HFFc6 (cell line): Measurements from ENCODE around the gene KCNH3. TPM values are rescaled to one million over a fixed set of nuclear protein-coding genes. Genes with fewer than 3 reads are reported as not detected.

Experiments used
- DNase-seq: peaks from one replicate; pipeline ENCODE4 v3.0.0-alpha.2; 2018
- H3K27ac Mint-ChIP-seq: 2 replicates; pipeline ENCODE4 v1.8.0; 2020; ENCODE audit warnings: mild to moderate bottlenecking, mixed read lengths
- H3K27me3 Mint-ChIP-seq: 2 replicates; pipeline ENCODE4 v1.8.0; 2021; ENCODE audit warnings: mild to moderate bottlenecking, moderate library complexity, mixed read lengths; ENCODE audit not compliant: insufficient read depth
- H3K36me3 Mint-ChIP-seq: 2 replicates; pipeline ENCODE4 v1.8.0; 2021; ENCODE audit warnings: low read depth, mixed read lengths
- H3K4me1 Mint-ChIP-seq: 2 replicates; pipeline ENCODE4 v1.8.0; 2020; ENCODE audit warnings: low read depth, mixed read lengths
- H3K4me3 Mint-ChIP-seq: 2 replicates; pipeline ENCODE4 v1.8.0; 2020; ENCODE audit warnings: mild to moderate bottlenecking, moderate library complexity, mixed read lengths
- H3K9me3 Mint-ChIP-seq: 2 replicates; pipeline ENCODE4 v1.8.0; 2020; ENCODE audit warnings: mild to moderate bottlenecking, mixed read lengths
- CTCF ChIP-seq: fragments of 200-600 bp; sonication (generic); IDR thresholded peaks from 2 replicates; pipeline ENCODE4 v1.5.0; 2021; ENCODE audit warnings: antibody characterized with exemption, mild to moderate bottlenecking
- long read RNA-seq: library from polyadenylated mRNA; unstranded; transcript quantifications from one replicate; pipeline ENCODE4 v2.0.0, GENCODE V29; 2019
- total RNA-seq, 6 experiments: library from RNA; stranded (reverse); fragmentation: NEBNext Ultra II Directional; extraction: Animal tissue kit (Norgen Biotek cat#: 25700); gene quantifications; 2 replicates in 1 of 6; 3 replicates in 5 of 6; pipeline ENCODE4 v1.2.3, GENCODE V29; 2021

Gene KCNH3, protein sequence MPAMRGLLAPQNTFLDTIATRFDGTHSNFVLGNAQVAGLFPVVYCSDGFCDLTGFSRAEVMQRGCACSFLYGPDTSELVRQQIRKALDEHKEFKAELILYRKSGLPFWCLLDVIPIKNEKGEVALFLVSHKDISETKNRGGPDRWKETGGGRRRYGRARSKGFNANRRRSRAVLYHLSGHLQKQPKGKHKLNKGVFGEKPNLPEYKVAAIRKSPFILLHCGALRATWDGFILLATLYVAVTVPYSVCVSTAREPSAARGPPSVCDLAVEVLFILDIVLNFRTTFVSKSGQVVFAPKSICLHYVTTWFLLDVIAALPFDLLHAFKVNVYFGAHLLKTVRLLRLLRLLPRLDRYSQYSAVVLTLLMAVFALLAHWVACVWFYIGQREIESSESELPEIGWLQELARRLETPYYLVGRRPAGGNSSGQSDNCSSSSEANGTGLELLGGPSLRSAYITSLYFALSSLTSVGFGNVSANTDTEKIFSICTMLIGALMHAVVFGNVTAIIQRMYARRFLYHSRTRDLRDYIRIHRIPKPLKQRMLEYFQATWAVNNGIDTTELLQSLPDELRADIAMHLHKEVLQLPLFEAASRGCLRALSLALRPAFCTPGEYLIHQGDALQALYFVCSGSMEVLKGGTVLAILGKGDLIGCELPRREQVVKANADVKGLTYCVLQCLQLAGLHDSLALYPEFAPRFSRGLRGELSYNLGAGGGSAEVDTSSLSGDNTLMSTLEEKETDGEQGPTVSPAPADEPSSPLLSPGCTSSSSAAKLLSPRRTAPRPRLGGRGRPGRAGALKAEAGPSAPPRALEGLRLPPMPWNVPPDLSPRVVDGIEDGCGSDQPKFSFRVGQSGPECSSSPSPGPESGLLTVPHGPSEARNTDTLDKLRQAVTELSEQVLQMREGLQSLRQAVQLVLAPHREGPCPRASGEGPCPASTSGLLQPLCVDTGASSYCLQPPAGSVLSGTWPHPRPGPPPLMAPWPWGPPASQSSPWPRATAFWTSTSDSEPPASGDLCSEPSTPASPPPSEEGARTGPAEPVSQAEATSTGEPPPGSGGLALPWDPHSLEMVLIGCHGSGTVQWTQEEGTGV
- total RNA-seq, result under 1 TPM in 2 of 6 experiments, not detected in 4; 0.05 to 0.10 TPM
- long read RNA-seq, result 0 reads

DNA sequence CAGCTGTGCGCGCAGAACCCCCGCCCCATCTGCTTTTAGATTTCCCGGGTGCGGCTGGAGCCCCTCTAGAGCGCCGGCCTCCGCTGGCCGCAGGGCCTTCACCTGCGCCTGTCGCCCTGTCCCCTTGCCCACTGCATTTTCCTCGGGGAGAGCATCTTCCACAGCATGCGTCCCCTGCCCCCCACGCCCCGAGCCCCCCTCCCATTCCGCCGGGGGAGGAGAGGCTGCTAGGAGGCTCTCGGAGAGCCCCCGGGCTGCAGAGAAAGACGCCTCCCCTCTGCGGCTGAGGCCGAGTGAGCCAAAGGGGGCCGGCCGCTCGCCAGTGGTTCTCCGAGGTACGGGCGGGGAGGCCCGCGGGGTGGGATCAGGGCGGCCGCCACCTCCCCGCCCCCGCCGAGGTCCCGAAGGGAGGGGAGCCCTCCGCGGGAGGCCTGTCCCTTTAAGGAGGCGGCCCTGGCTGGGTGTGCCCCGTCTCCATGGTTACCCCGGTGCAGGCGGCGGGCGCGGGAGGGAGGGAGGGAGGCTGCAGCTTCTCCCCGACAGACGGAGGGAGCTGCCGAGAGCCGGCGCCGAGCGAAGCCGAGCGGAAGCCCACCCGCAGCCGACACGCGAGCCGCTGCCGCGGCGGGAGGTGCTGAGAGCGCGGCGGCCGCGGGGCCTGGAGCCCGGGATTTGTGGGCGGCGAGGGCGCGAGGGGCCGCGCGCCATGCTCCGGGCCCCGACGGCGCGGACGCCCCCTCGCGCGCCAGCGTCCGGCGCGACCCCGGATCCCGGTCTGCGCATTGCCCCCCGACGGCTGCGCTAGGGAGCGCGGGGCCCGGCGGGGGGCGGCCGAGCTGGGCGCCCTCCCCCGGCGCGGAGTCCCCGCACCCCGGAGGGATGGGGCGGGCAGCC, at the start of gene KCNH3:
Gene KCNH3 (plus strand): TSS at position 521 of the 894 bp plus-strand sequence. CDS start 387 bp downstream, outside the sequence.
- no peaks in the 10 kb centered on the region for H3K9me3 Mint-ChIP-seq
- no peaks in the 10 kb centered on the region for H3K36me3 Mint-ChIP-seq
- no peak within 1 kb of the TSS for H3K27ac Mint-ChIP-seq
- H3K4me1 Mint-ChIP-seq, result peaks cover 27% of the 10 kb centered on the region
- H3K27me3 Mint-ChIP-seq, result peaks cover 27% of the 10 kb centered on the region
- peak within 1 kb of the TSS; percentile 70 for H3K4me3 Mint-ChIP-seq
- DNase-seq, result peak; percentile 43
- TF ChIP-seq CTCF, result no peak

- Mint-ChIP-seq H3K36me3 (peaks cover 9% of the 10 kb centered on the region), H3K27me3 (no peaks in the 10 kb centered on the region; the same call in 1 of the 2 replicates), H3K4me1 (peaks cover 53% of the 10 kb centered on the region), H3K4me3 (peak overlapping the region; percentile 36; the same call in 1 of the 2 replicates), H3K27ac (peak overlapping the region; percentile 82), H3K9me3 (no peaks in the 10 kb centered on the region)
- DNase-seq, result no peak
- no peak for TF ChIP-seq CTCF
Observed at GRCh38 chr12:49489154-49489553, 49.7 kb upstream of the KCNH3 start.

- peak; percentile 64 for TF ChIP-seq CTCF
- H3K9me3 Mint-ChIP-seq, result no peaks in the 10 kb centered on the region
- peak overlapping the region; percentile 36 for H3K4me3 Mint-ChIP-seq
- H3K27me3 Mint-ChIP-seq, result no peaks in the 10 kb centered on the region; the same call in 1 of the 2 replicates
- DNase-seq, result peak; percentile 90
- peaks cover 10% of the 10 kb centered on the region for H3K36me3 Mint-ChIP-seq
- peak overlapping the region; percentile 82 for H3K27ac Mint-ChIP-seq
- peaks cover 49% of the 10 kb centered on the region for H3K4me1 Mint-ChIP-seq
Observed at GRCh38 chr12:49489720-49490119, 49.1 kb upstream of the KCNH3 start.

DNA sequence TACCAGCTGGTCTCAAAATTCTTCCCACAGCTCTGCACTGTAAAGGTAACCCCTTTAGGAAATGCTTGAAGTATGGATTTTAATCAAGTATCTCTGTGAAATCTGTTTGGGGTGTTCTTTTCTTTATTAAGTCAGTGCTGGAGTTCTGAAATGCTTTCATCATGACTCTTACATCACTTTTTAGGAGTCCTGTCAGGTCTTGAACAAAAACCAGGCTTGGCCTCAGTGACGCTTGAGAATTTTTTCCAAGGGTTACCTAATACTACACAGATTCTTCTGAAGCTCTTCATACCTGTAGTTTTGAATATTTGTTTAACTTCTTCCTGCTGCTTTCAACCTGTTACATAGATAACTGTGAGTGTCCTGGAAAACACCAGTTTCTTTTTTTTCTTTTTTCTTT, 47.0 kb upstream of the KCNH3 start:
- Mint-ChIP-seq H3K9me3 (no peaks in the 10 kb centered on the region), H3K27me3 (no peaks in the 10 kb centered on the region; the same call in 1 of the 2 replicates), H3K27ac (peak overlapping the region; percentile 14; the same call in 1 of the 2 replicates), H3K36me3 (peaks cover 29% of the 10 kb centered on the region), H3K4me3 (no peak overlapping the region), H3K4me1 (peaks cover 49% of the 10 kb centered on the region)
- DNase-seq, result no peak
- TF ChIP-seq CTCF, result no peak
